Spleen (tissue), 11 donors: Measurements from ENCODE around the gene LRMDA. TPM values are rescaled to one million over a fixed set of nuclear protein-coding genes. Genes with fewer than 3 reads are reported as not detected.

Experiments used
- DNase-seq: peaks from one replicate; pipeline ENCODE4 v3.0.0-alpha.2; 2020
- H3K27ac ChIP-seq, 8 donors: fragments of 200-600 bp; sonication (generic) in 7 of 8; 1 replicate in 4 of 8; 2 replicates in 4 of 8; pipeline versions ENCODE4 v1.5.0 to v1.8.0; 2016 to 2021; ENCODE audit warnings: inconsistent platforms in 4 of 8, mild to moderate bottlenecking in 4 of 8, moderate library complexity in 1 of 8
- H3K27me3 ChIP-seq, 7 donors: fragments of 200-600 bp; sonication (generic) in 6 of 7; replicated peaks in 1 of 7; 1 replicate in 4 of 7; 2 replicates in 3 of 7; pipeline versions ENCODE4 v1.5.0 to v1.8.0; 2016 to 2021; ENCODE audit warnings: inconsistent platforms in 3 of 7, mild to moderate bottlenecking in 1 of 7
- H3K36me3 ChIP-seq, 6 donors: fragments of 200-600 bp; sonication (generic) in 5 of 6; 1 replicate in 4 of 6; 2 replicates in 2 of 6; pipeline versions ENCODE4 v1.5.0 to v1.8.0; 2016 to 2021; ENCODE audit warnings: inconsistent platforms in 2 of 6
- H3K4me1 ChIP-seq, 6 donors: fragments of 200-600 bp; sonication (generic) in 5 of 6; 1 replicate in 3 of 6; 2 replicates in 3 of 6; pipeline versions ENCODE4 v1.5.0 to v1.8.0; 2016 to 2021; ENCODE audit warnings: inconsistent platforms in 3 of 6
- H3K4me3 ChIP-seq, 8 donors: fragments of 200-600 bp; sonication (generic) in 7 of 8; 1 replicate in 4 of 8; 2 replicates in 4 of 8; pipeline versions ENCODE4 v1.5.0 to v1.8.0; 2016 to 2021; ENCODE audit warnings: inconsistent platforms in 4 of 8, mild to moderate bottlenecking in 4 of 8, moderate library complexity in 2 of 8
- H3K9me3 ChIP-seq, 8 donors: fragments of 200-600 bp; sonication (generic) in 7 of 8; 1 replicate in 4 of 8; 2 replicates in 4 of 8; pipeline versions ENCODE4 v1.5.0 to v1.8.0; 2016 to 2021; ENCODE audit warnings: inconsistent platforms in 4 of 8
- CTCF ChIP-seq, 11 experiments: fragments of 200-600 bp in 7 of 11; fragments of 450-650 bp in 4 of 11; sonication (generic) in 4 of 11; IDR thresholded peaks in 8 of 11; conservative IDR thresholded peaks in 3 of 11; 1 replicate in 7 of 11; 2 replicates in 4 of 11; pipeline versions ENCODE4 v1.4.0 to v1.8.0; 2016 to 2021; ENCODE audit warnings: antibody characterized with exemption in 11 of 11, inconsistent platforms in 4 of 11, mild to moderate bottlenecking in 1 of 11
- POLR2A ChIP-seq, 3 donors: fragments of 450-650 bp; IDR thresholded peaks; one replicate each; pipeline ENCODE4 v1.5.1; 2017; ENCODE audit warnings: antibody characterized with exemption in 3 of 3, mild to moderate bottlenecking in 1 of 3
- POLR2AphosphoS5 ChIP-seq, 3 donors: sonication (generic); formaldehyde crosslinking; IDR thresholded peaks; one replicate each; pipeline ENCODE4 v1.5.1; 2017; ENCODE audit warnings: antibody characterized with exemption in 3 of 3
- WGBS, 5 donors: extraction: QIAGEN DNeasy Blood & Tissue Kit in 3 of 5; methylation state at CpG; one replicate each; pipeline versions ENCODE4 v1.1.5 to v1.1.7; 2013 to 2018; 5-methylcytosine and 5-hydroxymethylcytosine counted together
- intact Hi-C: fragments of 100-400 bp; cut with DNase I; formaldehyde crosslinking; loops from one replicate; pipeline ENCODE4 v1.15.0; 2023; ENCODE audit warnings: low total_unique reads
- polyA plus RNA-seq, 3 donors: library from polyadenylated mRNA; stranded (reverse); fragments of 200-250 nt; gene quantifications; one replicate each; pipeline ENCODE4 v1.2.1, GENCODE V29; 2013
- total RNA-seq, 7 donors: library from RNA; depleted of rRNA in 3 of 7; stranded (reverse); fragments of >200 nt in 3 of 7; fragmentation: NEBNext Ultra II Directional in 4 of 7; extraction: Animal tissue kit (Norgen Biotek cat#: 25700) in 4 of 7; gene quantifications; one replicate each; pipeline versions ENCODE4 v1.1.0 to v1.2.1, GENCODE V29; 2016 to 2021
- donor health status: healthy with polysubstance abuse.
- donor health status: DM: no; HTN: no; CAD: no; lungs with moderate emphysema.
- donor health status: DM: no; HTN: no; CAD: no.
- donor health status: Bipolar disorder and iron deficiency.
- donor health status: healthy.
- donor health status: DM: no; HTN: no; CAD: no.
- donor health status: DM: yes; HTN: yes; CAD: no.

The LRMDA gene
- total and polyA plus RNA-seq, 10 donors, result 7.3 to 46.6 (median 28.2) TPM

- 45 to 75% (median 60%) methylated on average over 4 of the region's 4 CpGs for WGBS, 5 donors
These were observed 523.1 kb downstream of the LRMDA start for GRCh38 chr10:75954486-75954885.

GRCh38 chr10:75955973-75956502 lies 524.6 kb downstream of the LRMDA start:
- intact Hi-C loops, result no loop called here

More at GRCh38 chr10:75954486-75954885, 523.1 kb downstream of the LRMDA start:
- no peak overlapping the region for H3K27ac ChIP-seq
- no peaks in the 10 kb centered on the region for H3K36me3 ChIP-seq
- H3K4me3 ChIP-seq, result no peak overlapping the region
- H3K9me3 ChIP-seq, result no peaks in the 10 kb centered on the region
- no peak for DNase-seq
- no peaks in the 10 kb centered on the region for H3K27me3 ChIP-seq
- intact Hi-C loops, result no loop called here
- H3K4me1 ChIP-seq, result peaks cover 0 to 23% (median 0%) of the 10 kb centered on the region in 6 donors
- TF ChIP-seq CTCF (IDR thresholded peaks at IDR 0.05 in 8 of 11, conservative IDR thresholded peaks at IDR 0.05 in 3 of 11), result no peak
- no peak for TF ChIP-seq POLR2AphosphoS5 (IDR thresholded peaks at IDR 0.05)
- no peak for TF ChIP-seq POLR2A (IDR thresholded peaks at IDR 0.05)

GRCh38 chr10:75956624-75957023 lies 525.2 kb downstream of the LRMDA start:
- 74 to 98% (median 82%) methylated on average over 2 of the region's 2 CpGs for WGBS, 5 donors
- H3K4me1 ChIP-seq, result peaks cover 0 to 23% (median 0%) of the 10 kb centered on the region in 6 donors
- H3K9me3 ChIP-seq, result no peaks in the 10 kb centered on the region
- H3K4me3 ChIP-seq, result no peak overlapping the region
- intact Hi-C loops, result no loop called here
- DNase-seq, result no peak
- H3K27ac ChIP-seq, result peak overlapping the region in 1 of 8 donors; percentile 31
- no peak for TF ChIP-seq POLR2A (IDR thresholded peaks at IDR 0.05)
- TF ChIP-seq POLR2AphosphoS5 (IDR thresholded peaks at IDR 0.05), result no peak
- no peak for TF ChIP-seq CTCF (IDR thresholded peaks at IDR 0.05 in 8 of 11, conservative IDR thresholded peaks at IDR 0.05 in 3 of 11)
- no peaks in the 10 kb centered on the region for H3K27me3 ChIP-seq
- no peaks in the 10 kb centered on the region for H3K36me3 ChIP-seq

More at GRCh38 chr10:75955973-75956502, 524.6 kb downstream of the LRMDA start:
- H3K4me3 ChIP-seq, result no peak overlapping the region
- TF ChIP-seq POLR2A (IDR thresholded peaks at IDR 0.05) (no peak), POLR2AphosphoS5 (IDR thresholded peaks at IDR 0.05) (no peak), CTCF (IDR thresholded peaks at IDR 0.05 in 8 of 11, conservative IDR thresholded peaks at IDR 0.05 in 3 of 11) (no peak)
- peaks cover 0 to 23% (median 0%) of the 10 kb centered on the region in 6 donors for H3K4me1 ChIP-seq
- H3K36me3 ChIP-seq, result no peaks in the 10 kb centered on the region
- H3K27ac ChIP-seq, result peak overlapping the region in 1 of 8 donors; percentile 31
- 81 to 86% (median 83%) methylated on average over 2 of the region's 2 CpGs for WGBS, 5 donors
- no peaks in the 10 kb centered on the region for H3K9me3 ChIP-seq
- no peaks in the 10 kb centered on the region for H3K27me3 ChIP-seq
- DNase-seq, result no peak

GRCh38 chr10:75957314-75958120 lies 526.1 kb downstream of the LRMDA start:
- no peak for DNase-seq
- 69 to 83% (median 72%) methylated on average over 12 of the region's 12 CpGs for WGBS, 5 donors
- TF ChIP-seq POLR2A (IDR thresholded peaks at IDR 0.05), result no peak
- TF ChIP-seq POLR2AphosphoS5 (IDR thresholded peaks at IDR 0.05), result no peak
- no peak for TF ChIP-seq CTCF (IDR thresholded peaks at IDR 0.05 in 8 of 11, conservative IDR thresholded peaks at IDR 0.05 in 3 of 11)
- H3K27ac ChIP-seq, result no peak overlapping the region
- no peaks in the 10 kb centered on the region for H3K9me3 ChIP-seq
- intact Hi-C loops, result no loop called here
- H3K27me3 ChIP-seq, result no peaks in the 10 kb centered on the region
- peaks cover 0 to 23% (median 0%) of the 10 kb centered on the region in 6 donors for H3K4me1 ChIP-seq
- no peaks in the 10 kb centered on the region for H3K36me3 ChIP-seq
- H3K4me3 ChIP-seq, result no peak overlapping the region
